Loucy (cell line): ENCODE results near the gene RBM20.

ENCODE experiments used
- H2AFZ ChIP-seq: fragments of 200-600 bp; sonication (generic); 2 replicates; pipeline ENCODE4 v1.6.0; 2016; ENCODE audit warnings: antibody characterized with exemption, mild to moderate bottlenecking, low read length, moderate library complexity
- H3F3A ChIP-seq: fragments of 200-600 bp; 2 replicates; pipeline ENCODE4 v1.6.0; 2016; ENCODE audit warnings: antibody characterized with exemption, low read depth, mild to moderate bottlenecking
- H3K27me3 ChIP-seq: fragments of 200-600 bp; sonication (generic); 2 replicates; pipeline ENCODE4 v1.6.1; 2014; ENCODE audit warnings: low read length, mild to moderate bottlenecking; ENCODE audit not compliant: insufficient read depth, poor library complexity, severe bottlenecking
- H3K36me3 ChIP-seq: fragments of 200-600 bp; sonication (generic); 2 replicates; pipeline ENCODE4 v1.6.1; 2016; ENCODE audit warnings: low read length; ENCODE audit not compliant: insufficient read depth
- H3K4me1 ChIP-seq: fragments of 200-600 bp; sonication (generic); 2 replicates; pipeline ENCODE4 v1.5.1; 2014; ENCODE audit warnings: low read length, mild to moderate bottlenecking; ENCODE audit not compliant: insufficient read depth, poor library complexity, severe bottlenecking
- H3K4me2 ChIP-seq: fragments of 200-600 bp; sonication (generic); 2 replicates; pipeline ENCODE4 v1.6.0; 2014; ENCODE audit warnings: antibody characterized with exemption, low read length, low read depth, mild to moderate bottlenecking; ENCODE audit not compliant: poor library complexity, severe bottlenecking
- H3K4me3 ChIP-seq: fragments of 200-600 bp; sonication (generic); 2 replicates; pipeline ENCODE4 v1.5.1; 2014; ENCODE audit warnings: low read length, mild to moderate bottlenecking, mixed read lengths; ENCODE audit not compliant: poor library complexity, severe bottlenecking
- H3K79me2 ChIP-seq: fragments of 200-600 bp; sonication (generic); 2 replicates; pipeline ENCODE4 v1.6.1; 2014; ENCODE audit warnings: low read length; ENCODE audit not compliant: insufficient read depth
- H3K9ac ChIP-seq: fragments of 200-600 bp; sonication (generic); 2 replicates; pipeline ENCODE4 v1.6.0; 2014; ENCODE audit warnings: mild to moderate bottlenecking, low read depth, low read length, moderate library complexity; ENCODE audit not compliant: poor library complexity, severe bottlenecking
- H3K9me2 ChIP-seq: fragments of 200-600 bp; sonication (generic); replicated peaks from 2 replicates; pipeline ENCODE4 v1.6.1; 2016; ENCODE audit warnings: low read depth, low read length, mixed read lengths
- H3K9me3 ChIP-seq: fragments of 200-600 bp; sonication (generic); 2 replicates; pipeline ENCODE4 v1.6.1; 2014; ENCODE audit warnings: mild to moderate bottlenecking, antibody characterized with exemption, low read length, low read depth; ENCODE audit not compliant: insufficient read depth
- H4K20me1 ChIP-seq: fragments of 200-600 bp; sonication (generic); 2 replicates; pipeline ENCODE4 v1.6.0; 2014; ENCODE audit warnings: antibody characterized with exemption, low read length, mild to moderate bottlenecking; ENCODE audit not compliant: insufficient read depth, poor library complexity, severe bottlenecking
- CTCF ChIP-seq: fragments of 200-600 bp; sonication (generic); conservative IDR thresholded peaks from 2 replicates; pipeline ENCODE4 v1.5.1; 2014; ENCODE audit warnings: mild to moderate bottlenecking, antibody characterized with exemption, low read length
- EZH2phosphoT487 ChIP-seq: fragments of 200-600 bp; IDR thresholded peaks from 2 replicates; pipeline ENCODE4 v1.6.1; 2018; ENCODE audit warnings: antibody characterized with exemption, mild to moderate bottlenecking, moderate library complexity, borderline replicate concordance

The RBM20 gene

DNA sequence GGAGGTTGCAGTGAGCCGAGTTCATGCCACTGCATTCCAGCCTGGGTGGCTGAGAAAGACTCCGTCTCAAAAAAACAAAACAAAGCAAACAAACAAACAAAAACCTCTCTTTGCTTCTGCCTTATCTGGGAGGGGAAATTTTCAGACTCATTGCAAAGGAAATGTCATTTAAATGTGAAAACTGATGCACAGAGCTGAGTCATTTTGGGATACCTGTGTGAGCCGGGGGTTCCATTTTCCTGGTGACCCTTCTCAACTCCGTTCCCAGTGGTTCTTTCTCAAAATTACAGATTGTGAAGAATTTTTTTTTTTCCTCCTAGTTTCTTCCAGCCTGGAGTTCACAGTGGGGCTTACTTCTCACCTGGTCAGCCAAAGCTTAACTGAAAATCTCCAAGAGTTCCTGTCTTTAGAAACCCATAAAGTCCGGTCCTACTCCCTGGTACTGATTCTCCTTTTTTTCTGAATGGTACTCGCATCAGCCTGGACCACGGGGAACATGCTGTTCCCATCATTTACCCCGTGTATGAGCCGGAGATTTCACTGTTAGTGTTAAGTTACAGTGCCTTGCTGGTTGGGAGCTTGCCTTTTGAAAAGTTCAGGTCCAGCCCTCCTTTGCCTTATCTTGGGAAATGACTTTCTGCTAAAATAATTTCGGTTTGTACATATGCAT is 56.9 kb downstream of the RBM20 start:
- Histone ChIP-seq H3K4me2 (no peak overlapping the region), H3K9me3 (no peaks in the 10 kb centered on the region), H3F3A (no peaks in the 10 kb centered on the region), H3K4me3 (no peak overlapping the region), H3K27me3 (no peaks in the 10 kb centered on the region), H3K9ac (no peak overlapping the region), H3K79me2 (no peaks in the 10 kb centered on the region), H2AFZ (no peak overlapping the region), H3K9me2 (no peaks in the 10 kb centered on the region), H4K20me1 (no peaks in the 10 kb centered on the region), H3K4me1 (no peaks in the 10 kb centered on the region), H3K36me3 (no peaks in the 10 kb centered on the region)
- TF ChIP-seq EZH2phosphoT487 = no peak
- no peak for TF ChIP-seq CTCF

GRCh38 chr10:110701617-110701971 is 57.5 kb downstream of the RBM20 start:
- no peaks in the 10 kb centered on the region for H3K27me3 ChIP-seq
- H3K4me2 ChIP-seq = no peak overlapping the region
- H4K20me1 ChIP-seq = no peaks in the 10 kb centered on the region
- H3K4me1 ChIP-seq = no peaks in the 10 kb centered on the region
- no peaks in the 10 kb centered on the region for H3K79me2 ChIP-seq
- H3K9ac ChIP-seq = no peak overlapping the region
- H2AFZ ChIP-seq = no peak overlapping the region
- H3K9me3 ChIP-seq = no peaks in the 10 kb centered on the region
- no peaks in the 10 kb centered on the region for H3K9me2 ChIP-seq
- no peaks in the 10 kb centered on the region for H3K36me3 ChIP-seq
- TF ChIP-seq EZH2phosphoT487 (no peak), CTCF (no peak)
- no peaks in the 10 kb centered on the region for H3F3A ChIP-seq
- H3K4me3 ChIP-seq = no peak overlapping the region

GRCh38 chr10:110704070-110704469 is 59.9 kb downstream of the RBM20 start:
- no peaks in the 10 kb centered on the region for H3K27me3 ChIP-seq
- H3K4me1 ChIP-seq = no peaks in the 10 kb centered on the region

More at GRCh38 chr10:110704070-110704469, 59.9 kb downstream of the RBM20 start:
- Histone ChIP-seq H3K4me3 (no peak overlapping the region), H2AFZ (no peak overlapping the region), H3K9me3 (no peaks in the 10 kb centered on the region), H3K9ac (no peak overlapping the region), H3K4me2 (no peak overlapping the region), H3F3A (no peaks in the 10 kb centered on the region), H4K20me1 (no peaks in the 10 kb centered on the region), H3K36me3 (no peaks in the 10 kb centered on the region), H3K79me2 (no peaks in the 10 kb centered on the region), H3K9me2 (no peaks in the 10 kb centered on the region)
- TF ChIP-seq EZH2phosphoT487 (no peak), CTCF (no peak)
